ENCODE results near the gene SAPCD2.

DNA sequence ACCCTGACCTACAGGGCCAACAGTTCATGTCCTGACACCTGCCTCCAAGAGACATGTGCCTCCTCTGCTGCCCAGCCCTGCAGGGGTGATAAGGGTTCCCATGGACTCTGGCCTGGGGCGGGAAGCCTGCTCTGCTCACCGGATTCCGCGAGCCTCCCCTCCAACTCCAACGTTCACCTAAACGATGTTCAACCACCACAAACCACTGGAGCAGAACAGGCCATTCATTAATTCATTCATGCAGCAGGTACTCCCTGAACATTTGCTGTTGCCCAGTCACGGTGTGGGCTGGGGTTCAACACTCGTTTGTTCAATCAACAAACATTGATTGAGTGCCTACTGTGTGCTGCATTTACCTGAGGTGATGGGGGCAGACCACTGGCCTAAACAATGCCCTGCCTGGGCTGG lies 3.6 kb upstream of the SAPCD2 start:
- TF ChIP-seq CTCF (IDR thresholded peaks at IDR 0.05; ENCODE audit: low read length) (no peak), EZH2phosphoT487 (IDR thresholded peaks at IDR 0.05; ENCODE audit: low read length) (no peak)

Measured in MM.1S (cell line).